H54 (cell line): ENCODE measurements around the gene ELL2.

Experiments used
- DNase-seq: peaks from one replicate; pipeline ENCODE4 v3.0.0; 2011; ENCODE audit warnings: low spot score, mixed read lengths; ENCODE audit not compliant: insufficient read length
- FAIRE-seq: peaks from 3 replicates; lab custom pipeline; 2011; peaks lifted over from hg19 to GRCh38; lab: Jason Lieb, UNC
- POLR2A ChIP-seq: IDR thresholded peaks from 2 replicates; pipeline ENCODE4 v1.6.1; 2011; ENCODE audit warnings: low read depth, mild to moderate bottlenecking, low read length

Gene ELL2

DNA sequence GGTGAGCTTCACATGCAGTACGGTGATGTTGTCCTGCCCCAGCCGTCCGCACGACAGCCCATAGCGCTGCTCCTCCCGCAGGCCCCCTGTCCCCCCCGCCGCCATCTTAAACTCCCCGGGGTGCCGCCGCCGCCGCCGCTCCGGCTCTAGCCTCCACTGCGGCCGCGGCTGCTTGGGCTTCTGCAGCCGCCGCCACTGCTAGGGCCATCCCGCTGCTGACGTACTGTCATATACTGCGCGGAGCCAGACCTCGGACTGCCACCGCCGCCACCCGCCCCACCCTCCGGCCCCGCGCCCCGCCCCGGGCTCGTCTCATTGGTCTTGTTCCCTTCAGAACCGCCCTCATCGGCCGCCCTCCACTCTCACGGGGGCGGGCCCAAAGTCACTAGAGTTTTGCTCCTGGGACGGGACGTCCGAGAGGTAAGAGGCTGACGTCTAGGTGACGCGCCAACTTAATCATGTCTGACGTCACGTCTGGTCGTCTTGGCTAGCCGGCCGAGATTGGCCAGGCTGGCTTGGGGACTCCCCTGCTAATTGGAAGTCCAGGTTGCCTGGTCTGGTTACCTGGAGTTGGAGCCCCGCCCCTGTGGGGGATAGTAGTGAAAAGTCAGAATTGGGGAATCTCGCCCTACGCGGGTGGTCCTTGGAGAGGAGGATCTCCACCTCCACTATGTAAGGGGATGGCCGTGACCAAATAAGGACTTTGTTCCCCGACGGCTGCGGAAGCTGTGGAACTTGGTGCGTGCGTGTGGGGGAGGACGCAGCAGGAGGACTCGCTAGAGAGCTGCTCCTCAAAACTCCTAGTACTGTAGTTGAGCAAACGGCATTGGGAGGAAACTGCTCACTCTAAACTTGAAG, at the start of gene ELL2:
Gene ELL2, minus strand, starts transcription at position 235 of the 858 bp plus-strand sequence. Its CDS starts 130 bp downstream, at position 105.
- DNase-seq (peak; percentile 82), FAIRE-seq (no peak)
- peak; percentile 86 for TF ChIP-seq POLR2A

GRCh38 chr5:96008987-96009647, 47.5 kb upstream of the ELL2 start:
- FAIRE-seq (no peak), DNase-seq (no peak)
- no peak for TF ChIP-seq POLR2A

GRCh38 chr5:96008487-96008886, 46.8 kb upstream of the ELL2 start:
- peak; percentile 36 for FAIRE-seq
- no peak for TF ChIP-seq POLR2A
- no peak for DNase-seq

DNA sequence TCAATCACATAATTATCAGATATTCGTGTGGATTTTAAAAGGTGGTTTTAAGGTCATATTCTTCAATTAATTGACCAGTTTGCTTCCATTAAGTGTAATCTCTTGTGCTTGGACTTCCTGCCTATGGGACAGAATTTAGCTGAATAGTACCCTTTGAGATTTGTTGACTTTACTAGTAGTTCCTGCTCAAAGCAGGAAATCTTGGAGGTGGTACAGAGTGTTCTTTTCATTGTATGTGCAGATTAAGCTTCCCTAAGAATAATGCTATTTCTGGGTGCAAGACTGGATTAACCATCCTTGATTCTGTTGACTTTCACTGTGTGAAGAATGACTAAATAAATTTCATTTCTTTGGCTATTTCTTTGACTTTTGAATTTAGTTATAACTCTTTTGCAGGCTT, 45.4 kb upstream of the ELL2 start:
- DNase-seq (no peak), FAIRE-seq (no peak)
- no peak for TF ChIP-seq POLR2A

- FAIRE-seq: no peak
- no peak for TF ChIP-seq POLR2A
These were observed 44.6 kb upstream of the ELL2 start for GRCh38 chr5:96006291-96006690.

DNA sequence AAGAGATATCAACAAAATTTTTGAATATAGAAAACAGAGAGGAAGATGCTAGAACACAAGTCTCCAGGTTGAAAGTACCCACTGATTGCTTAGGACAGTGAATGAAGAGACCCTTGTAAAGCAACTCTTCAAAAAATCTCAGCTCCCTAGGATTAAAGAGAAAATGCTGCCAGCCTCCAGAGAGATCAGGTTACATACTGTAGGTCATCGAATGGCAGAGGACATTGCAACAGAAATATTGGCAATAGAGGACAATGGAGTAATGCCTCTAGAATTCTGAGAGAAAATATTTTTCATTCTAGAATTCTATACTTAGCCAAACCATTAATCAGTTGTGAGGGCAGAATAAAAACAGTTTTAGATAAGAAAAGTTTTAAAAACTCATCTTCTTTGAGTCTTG, 43.1 kb upstream of the ELL2 start:
- DNase-seq: no peak
- TF ChIP-seq POLR2A: no peak
- FAIRE-seq: no peak

More at GRCh38 chr5:96006291-96006690, 44.6 kb upstream of the ELL2 start:
- DNase-seq: no peak

GRCh38 chr5:96004087-96004486, 42.4 kb upstream of the ELL2 start:
- FAIRE-seq (no peak), DNase-seq (no peak)
- no peak for TF ChIP-seq POLR2A

DNA sequence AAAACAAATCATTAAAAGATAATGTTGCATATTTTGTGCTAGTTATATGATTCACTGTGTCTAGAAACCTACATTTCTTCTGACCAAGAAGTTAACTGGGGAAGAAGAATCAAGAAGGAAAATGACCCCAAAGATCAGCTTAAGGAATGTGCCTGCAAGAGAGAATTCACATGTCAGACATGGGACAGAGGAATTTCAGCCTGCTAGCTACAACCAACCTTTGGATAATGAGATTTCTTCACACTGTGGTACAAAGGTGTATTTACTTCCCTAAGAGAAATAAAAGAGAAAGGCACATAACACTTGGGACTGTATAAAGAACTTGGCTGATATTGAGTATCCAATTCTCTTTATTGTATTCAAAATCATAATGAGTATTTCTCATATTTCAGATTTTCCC, 39.6 kb upstream of the ELL2 start:
- FAIRE-seq: no peak

GRCh38 chr5:96000308-96000707, 38.7 kb upstream of the ELL2 start:
- DNase-seq (no peak), FAIRE-seq (peak; percentile 68)
- TF ChIP-seq POLR2A: no peak

More for the DNA sequence above, 39.6 kb upstream of the ELL2 start:
- no peak for DNase-seq
- no peak for TF ChIP-seq POLR2A

- DNase-seq (no peak), FAIRE-seq (peak; percentile 68)
- TF ChIP-seq POLR2A: no peak
These were observed 35.5 kb upstream of the ELL2 start for GRCh38 chr5:95996904-95997723.

- DNase-seq (no peak), FAIRE-seq (peak; percentile 45)
- no peak for TF ChIP-seq POLR2A
These were observed 34.4 kb upstream of the ELL2 start for GRCh38 chr5:95995962-95996489.

- FAIRE-seq: no peak
- TF ChIP-seq POLR2A: no peak
- DNase-seq: no peak
These were observed 32.1 kb upstream of the ELL2 start for GRCh38 chr5:95993776-95994175.

GRCh38 chr5:95993266-95993665, 31.6 kb upstream of the ELL2 start:
- no peak for TF ChIP-seq POLR2A
- FAIRE-seq (peak; percentile 38), DNase-seq (no peak)
